Measurements from ENCODE around the gene WFS1.

DNA sequence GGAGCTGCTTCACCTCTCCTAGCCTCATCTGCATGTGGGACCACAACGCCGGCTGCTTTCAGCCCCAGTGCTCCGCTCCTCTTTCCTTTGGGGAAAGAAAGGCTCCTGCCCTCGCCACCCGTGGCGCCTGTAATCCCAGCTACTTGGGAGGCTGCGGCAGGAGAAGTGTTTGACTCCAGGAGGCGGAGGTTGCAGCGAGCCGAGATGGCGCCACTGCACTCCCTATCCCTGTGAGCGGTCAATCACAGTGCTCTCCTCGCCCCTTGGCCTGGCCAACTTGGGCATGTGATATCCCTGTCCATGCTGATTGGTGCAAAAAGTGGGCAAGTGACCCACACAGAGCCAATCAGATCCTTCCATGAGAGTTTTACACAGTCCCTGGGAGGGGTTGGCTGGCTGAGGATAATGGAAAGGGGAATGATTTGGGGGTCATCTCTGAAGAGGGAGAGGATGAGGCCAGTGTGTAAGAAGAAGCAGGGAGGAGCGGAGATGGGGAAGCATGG lies 56.2 kb downstream of the WFS1 start:
- TF ChIP-seq, protein P1, sequence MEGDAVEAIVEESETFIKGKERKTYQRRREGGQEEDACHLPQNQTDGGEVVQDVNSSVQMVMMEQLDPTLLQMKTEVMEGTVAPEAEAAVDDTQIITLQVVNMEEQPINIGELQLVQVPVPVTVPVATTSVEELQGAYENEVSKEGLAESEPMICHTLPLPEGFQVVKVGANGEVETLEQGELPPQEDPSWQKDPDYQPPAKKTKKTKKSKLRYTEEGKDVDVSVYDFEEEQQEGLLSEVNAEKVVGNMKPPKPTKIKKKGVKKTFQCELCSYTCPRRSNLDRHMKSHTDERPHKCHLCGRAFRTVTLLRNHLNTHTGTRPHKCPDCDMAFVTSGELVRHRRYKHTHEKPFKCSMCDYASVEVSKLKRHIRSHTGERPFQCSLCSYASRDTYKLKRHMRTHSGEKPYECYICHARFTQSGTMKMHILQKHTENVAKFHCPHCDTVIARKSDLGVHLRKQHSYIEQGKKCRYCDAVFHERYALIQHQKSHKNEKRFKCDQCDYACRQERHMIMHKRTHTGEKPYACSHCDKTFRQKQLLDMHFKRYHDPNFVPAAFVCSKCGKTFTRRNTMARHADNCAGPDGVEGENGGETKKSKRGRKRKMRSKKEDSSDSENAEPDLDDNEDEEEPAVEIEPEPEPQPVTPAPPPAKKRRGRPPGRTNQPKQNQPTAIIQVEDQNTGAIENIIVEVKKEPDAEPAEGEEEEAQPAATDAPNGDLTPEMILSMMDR (conservative IDR thresholded peaks at IDR 0.05; ENCODE audit: low read length): no peak
- TF ChIP-seq EZH2phosphoT487 (IDR thresholded peaks at IDR 0.05; ENCODE audit: borderline replicate concordance): no peak

Measured in Loucy (cell line).